DND-41 (cell line): ENCODE measurements around the gene ATP6V1B1.

Experiments used
- EZH2 ChIP-seq: IDR thresholded peaks from 3 replicates; pipeline ENCODE4 v1.6.1; 2012; ENCODE audit warnings: borderline replicate concordance, low read depth, mild to moderate bottlenecking, moderate library complexity, low read length, inconsistent platforms; ENCODE audit not compliant: severe bottlenecking
- TF ChIP-seq, protein P1 (sequence below): IDR thresholded peaks from 2 replicates; pipeline ENCODE4 v1.5.1; 2012; ENCODE audit warnings: borderline replicate concordance, low read length, moderate library complexity, mild to moderate bottlenecking; ENCODE audit not compliant: poor library complexity, severe bottlenecking; ENCODE audit errors: extremely low read depth

DNA sequence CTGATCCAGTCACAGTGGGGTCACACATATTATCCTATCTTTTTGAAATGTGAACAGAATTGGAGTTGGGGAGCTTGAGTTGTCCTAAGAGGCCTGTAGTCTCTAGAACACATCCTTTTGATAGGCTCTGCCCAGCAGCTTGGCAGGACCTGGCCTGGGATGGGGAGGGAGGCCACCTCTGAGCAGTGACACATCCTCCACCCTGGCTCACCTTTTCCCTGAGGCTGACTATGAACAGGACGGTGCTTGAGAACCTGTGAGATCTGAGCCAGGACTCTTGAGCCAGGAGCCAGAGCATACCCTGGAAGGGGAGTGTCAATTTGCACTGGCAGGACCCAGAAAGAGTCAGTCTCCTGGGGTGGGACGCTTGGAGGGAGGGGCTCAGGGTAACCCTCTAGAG lies 17.7 kb upstream of the ATP6V1B1 start:
- TF ChIP-seq, protein P1, sequence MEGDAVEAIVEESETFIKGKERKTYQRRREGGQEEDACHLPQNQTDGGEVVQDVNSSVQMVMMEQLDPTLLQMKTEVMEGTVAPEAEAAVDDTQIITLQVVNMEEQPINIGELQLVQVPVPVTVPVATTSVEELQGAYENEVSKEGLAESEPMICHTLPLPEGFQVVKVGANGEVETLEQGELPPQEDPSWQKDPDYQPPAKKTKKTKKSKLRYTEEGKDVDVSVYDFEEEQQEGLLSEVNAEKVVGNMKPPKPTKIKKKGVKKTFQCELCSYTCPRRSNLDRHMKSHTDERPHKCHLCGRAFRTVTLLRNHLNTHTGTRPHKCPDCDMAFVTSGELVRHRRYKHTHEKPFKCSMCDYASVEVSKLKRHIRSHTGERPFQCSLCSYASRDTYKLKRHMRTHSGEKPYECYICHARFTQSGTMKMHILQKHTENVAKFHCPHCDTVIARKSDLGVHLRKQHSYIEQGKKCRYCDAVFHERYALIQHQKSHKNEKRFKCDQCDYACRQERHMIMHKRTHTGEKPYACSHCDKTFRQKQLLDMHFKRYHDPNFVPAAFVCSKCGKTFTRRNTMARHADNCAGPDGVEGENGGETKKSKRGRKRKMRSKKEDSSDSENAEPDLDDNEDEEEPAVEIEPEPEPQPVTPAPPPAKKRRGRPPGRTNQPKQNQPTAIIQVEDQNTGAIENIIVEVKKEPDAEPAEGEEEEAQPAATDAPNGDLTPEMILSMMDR, result no peak
- TF ChIP-seq EZH2, result no peak
